ENCODE measurements around the gene AZU1.
"Not testable (repeated sequence)": the region's sequence is repeated elsewhere in the genome, so short reads cannot be mapped to it uniquely, and the experiment has no call there.

The AZU1 gene

GRCh38 chr19:810883-811489, 16.7 kb upstream of the AZU1 start:
- no peak for DNase-seq (ENCODE audit: low read depth)

GRCh38 chr19:811506-812048, 16.1 kb upstream of the AZU1 start:
- no peak for DNase-seq (ENCODE audit: low read depth)

- DNase-seq (ENCODE audit: low read depth) = no peak
Measured at GRCh38 chr19:812049-812746, 15.4 kb upstream of the AZU1 start.

GRCh38 chr19:812747-813218, 14.9 kb upstream of the AZU1 start:
- DNase-seq (ENCODE audit: low read depth) = no peak

GRCh38 chr19:813219-814151, 14.2 kb upstream of the AZU1 start:
- DNase-seq (ENCODE audit: low read depth) = no peak

GRCh38 chr19:814152-815078, 13.2 kb upstream of the AZU1 start:
- DNase-seq (ENCODE audit: low read depth) = no peak

- no peak for DNase-seq (ENCODE audit: low read depth)
Measured at GRCh38 chr19:815079-815774, 12.4 kb upstream of the AZU1 start.

- no peak for DNase-seq (ENCODE audit: low read depth)
Measured at GRCh38 chr19:815775-816499, 11.7 kb upstream of the AZU1 start.

- no peak for DNase-seq (ENCODE audit: low read depth)
Measured at GRCh38 chr19:816500-816857, 11.2 kb upstream of the AZU1 start.

- DNase-seq (ENCODE audit: low read depth) = not testable (repeated sequence)
Measured at GRCh38 chr19:820212-820611, 7.4 kb upstream of the AZU1 start.

GRCh38 chr19:821231-821824, 6.3 kb upstream of the AZU1 start:
- DNase-seq (ENCODE audit: low read depth) = no peak

- DNase-seq (ENCODE audit: low read depth) = no peak
Measured at GRCh38 chr19:821825-822503, 5.7 kb upstream of the AZU1 start, which contains the start of gene PLPPR3. TSS of gene PLPPR3 (minus strand) at chr19:821955. CDS start at chr19:821559, 396 bp downstream.

GRCh38 chr19:823565-824121, 4.0 kb upstream of the AZU1 start:
- no peak for DNase-seq (ENCODE audit: low read depth)

GRCh38 chr19:824885-825284, 2.8 kb upstream of the AZU1 start:
- no peak for DNase-seq (ENCODE audit: low read depth)

- DNase-seq (ENCODE audit: low read depth) = no peak
Measured at GRCh38 chr19:825897-826644, 1.6 kb upstream of the AZU1 start.

GRCh38 chr19:827314-827709, 325 bp upstream of the AZU1 start:
- DNase-seq (ENCODE audit: low read depth) = no peak

GRCh38 chr19:829129-829758, 1.6 kb downstream of the AZU1 start:
- DNase-seq (ENCODE audit: low read depth) = no peak
